ENCODE data around the gene COA1. TPM values are rescaled to one million over a fixed set of nuclear protein-coding genes. Genes with fewer than 3 reads are reported as not detected.

Gene COA1
- polyA plus RNA-seq, 2 of the 4 experiments (the other 2 are of a cell fraction), result 57.5 to 91.4 TPM

- no peak overlapping the region for H3K27ac ChIP-seq
- CTCF ChIA-PET, result interaction anchor here (1.0 to 6.6 kb wide), 6 partner anchors 13 to 137 kb away, joined by 3 to 261 read pairs (median 18); partner anchors contain the start of gene STK17A
- no peak overlapping the region for H3K4me3 ChIP-seq
- H3K4me2 ChIP-seq, result no peak overlapping the region
- peaks cover 34% of the 10 kb centered on the region for H3K4me1 ChIP-seq
- FAIRE-seq, result no peak
- WGBS (ENCODE audit: missing lambda C conversion rate), result 87% methylated on average over 3 of the region's 3 CpGs
- ATAC-seq, result no peak
- POLR2A ChIA-PET, result no interaction called here
- TF ChIP-seq POLR2AphosphoS2 (conservative IDR thresholded peaks at IDR 0.05; ENCODE audit: low read length) (no peak), PBX3 (IDR thresholded peaks at IDR 0.05) (no peak), ZC3H11A (IDR thresholded peaks at IDR 0.05) (no peak), FOSB (CRISPR knock-in tag; IDR thresholded peaks at IDR 0.05) (no peak), CHD4 (IDR thresholded peaks at IDR 0.05; ENCODE audit: borderline replicate concordance) (no peak), EHMT2 (IDR thresholded peaks at IDR 0.05; ENCODE audit: low read depth) (no peak), ZNF302 (CRISPR knock-in tag; IDR thresholded peaks at IDR 0.05) (no peak), RAD21 (conservative IDR thresholded peaks at IDR 0.05 in 1 of 2, IDR thresholded peaks at IDR 0.05 in 1 of 2) (no peak), MAFK (IDR thresholded peaks at IDR 0.05; ENCODE audit: partially characterized antibody) (no peak), NR3C1 (IDR thresholded peaks at IDR 0.05) (no peak), HEYL (CRISPR knock-in tag; IDR thresholded peaks at IDR 0.05) (no peak), ZSCAN20 (CRISPR knock-in tag; IDR thresholded peaks at IDR 0.05) (no peak), TFCP2L1 (CRISPR knock-in tag; IDR thresholded peaks at IDR 0.05) (no peak), HDAC2 (IDR thresholded peaks at IDR 0.05) (no peak), ELK1 (IDR thresholded peaks at IDR 0.05; ENCODE audit: low read depth, low read length) (no peak), NPAS2 (CRISPR knock-in tag; IDR thresholded peaks at IDR 0.05; ENCODE audit: borderline replicate concordance) (no peak), RNF2 (IDR thresholded peaks at IDR 0.05; ENCODE audit: borderline replicate concordance, low read depth) (no peak)
- DNase-seq (ENCODE audit: low read depth in 1 of 2, low spot score in 1 of 2), result no peak
- 0 out of 3 replicates have a peak, but pooled peaks cover 5% of the 10 kb centered on the region for H3K9me3 ChIP-seq
These were observed 27.4 kb downstream of the COA1 start for GRCh38 chr7:43701929-43702328.

GRCh38 chr7:43701500-43701854 is 27.8 kb downstream of the COA1 start:
- H3K4me2 ChIP-seq, result no peak overlapping the region
- FAIRE-seq, result no peak
- peak in 1 of 2 experiments; percentile 24; a peak in 1 of 6 replicates for ATAC-seq
- ChIA-PET CTCF (interaction anchor here (1.0 to 6.6 kb wide), 10 partner anchors 13 to 142 kb away, joined by 3 to 261 read pairs (median 4); partner anchors contain the start of gene STK17A), POLR2A (no interaction called here)
- no peak for TF ChIP-seq NR3C1 (IDR thresholded peaks at IDR 0.05)
- no peak for TF ChIP-seq ZSCAN20 (CRISPR knock-in tag; IDR thresholded peaks at IDR 0.05)
- TF ChIP-seq MYC (IDR thresholded peaks at IDR 0.05; ENCODE audit: borderline replicate concordance, low read length), result no peak
- TF ChIP-seq BCL3 (IDR thresholded peaks at IDR 0.05), result no peak
- no peak for TF ChIP-seq HEYL (CRISPR knock-in tag; IDR thresholded peaks at IDR 0.05)
- no peak for DNase-seq (ENCODE audit: low read depth in 1 of 2, low spot score in 1 of 2)
- H3K4me1 ChIP-seq, result peaks cover 34% of the 10 kb centered on the region
- no peak overlapping the region for H3K4me3 ChIP-seq
- 0 out of 3 replicates have a peak, but pooled peaks cover 4% of the 10 kb centered on the region for H3K9me3 ChIP-seq
- H3K27ac ChIP-seq, result no peak overlapping the region

Data from A549 (cell line).